SH-SY5Y (cell line): ENCODE data around the gene MTR.

Experiments
- GATA2 ChIP-seq: IDR thresholded peaks from 2 replicates; pipeline ENCODE4 v1.6.1; 2011; ENCODE audit warnings: mild to moderate bottlenecking, low read depth, low read length
- GATA3 ChIP-seq: IDR thresholded peaks from 2 replicates; pipeline ENCODE4 v1.6.1; 2011; ENCODE audit warnings: low read depth, mild to moderate bottlenecking, low read length, moderate library complexity

DNA sequence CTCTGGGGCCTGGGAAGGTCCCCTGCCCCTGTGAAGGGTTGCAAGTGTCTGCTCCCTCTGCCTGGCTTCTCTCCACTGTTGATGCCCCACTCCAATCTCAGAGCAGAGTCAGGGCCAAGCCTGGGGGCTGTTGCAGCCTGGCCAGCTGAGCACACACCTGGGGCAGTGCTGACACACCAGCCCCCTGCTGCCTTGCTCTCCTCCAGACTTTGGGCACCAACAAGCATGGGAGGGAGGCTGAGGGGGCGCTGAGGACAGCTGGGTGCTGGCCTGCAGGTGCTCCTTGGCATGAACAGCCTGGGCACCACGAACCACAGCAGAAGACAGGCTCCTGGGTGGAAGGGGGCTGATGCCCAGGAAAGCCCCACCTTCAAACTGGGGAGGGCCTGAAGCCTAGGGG, 9.6 kb upstream of the MTR start:
- no peak for TF ChIP-seq GATA2
- no peak for TF ChIP-seq GATA3
